SK-N-SH (cell line): Measurements from ENCODE around the gene RASSF8. TPM values are rescaled to one million over a fixed set of nuclear protein-coding genes. Genes with fewer than 3 reads are reported as not detected.

Experiments
- CTCF ChIA-PET: fragments of 300-600, 350-600 bp; formaldehyde crosslinking; extraction: SDS; loops from one replicate; lab custom pipeline; 2021; lab: Yijun Ruan, JAX
- POLR2A ChIA-PET: fragments of 350-600 bp; sonication (Branson Sonifier 250); formaldehyde crosslinking; extraction: SDS; loops from one replicate; lab custom pipeline; 2020; ENCODE audit warnings: antibody characterized with exemption, inconsistent platforms; lab: Yijun Ruan, JAX
- DNase-seq: peaks from one replicate; pipeline ENCODE4 v3.0.0; 2012
- H2AFZ ChIP-seq: fragments of 200-600 bp; sonication (generic); 2 replicates; pipeline ENCODE4 v1.8.1; 2016; ENCODE audit warnings: antibody characterized with exemption, mild to moderate bottlenecking, low read depth
- H3F3A ChIP-seq: fragments of 200-600 bp; sonication (generic); replicated peaks from 2 replicates; pipeline ENCODE3; 2016; ENCODE audit warnings: antibody characterized with exemption, mild to moderate bottlenecking; ENCODE audit not compliant: insufficient read depth
- H3K27ac ChIP-seq, 2 experiments: fragments of 200-500 bp in 1 of 2; fragments of 200-600 bp in 1 of 2; sonication (Bioruptor generic) in 1 of 2; sonication (generic), shearing (Covaris generic) in 1 of 2; 2 replicates each; pipeline versions ENCODE4 v1.5.1 to v1.6.1; 2014 to 2016; ENCODE audit warnings: low read depth in 2 of 2, inconsistent platforms in 1 of 2, low read length in 1 of 2, mild to moderate bottlenecking in 1 of 2, mixed read lengths in 1 of 2
- H3K27me3 ChIP-seq: fragments of 200-600 bp; sonication (generic), shearing (Covaris generic); 2 replicates; pipeline ENCODE4 v1.6.1; 2016; ENCODE audit warnings: mixed run types; ENCODE audit not compliant: insufficient read depth
- H3K36me3 ChIP-seq, 2 experiments: fragments of 200-500 bp in 1 of 2; fragments of 200-600 bp in 1 of 2; sonication (Bioruptor generic) in 1 of 2; sonication (generic) in 1 of 2; replicated peaks in 1 of 2; 2 replicates each; pipeline versions ENCODE3 to v1.5.1; 2014 to 2016; ENCODE audit warnings: low read length in 1 of 2, mild to moderate bottlenecking in 1 of 2; ENCODE audit not compliant: insufficient read depth in 2 of 2, control insufficient read depth in 1 of 2
- H3K4me1 ChIP-seq, 2 experiments: fragments of 200-500 bp in 1 of 2; fragments of 200-600 bp in 1 of 2; sonication (Bioruptor generic) in 1 of 2; sonication (generic), shearing (Covaris generic) in 1 of 2; 2 replicates each; pipeline versions ENCODE4 v1.5.1 to v1.6.1; 2014 to 2016; ENCODE audit warnings: low read depth in 1 of 2, low read length in 1 of 2, mixed run types in 1 of 2; ENCODE audit not compliant: insufficient read depth in 2 of 2, control insufficient read depth in 1 of 2
- H3K4me2 ChIP-seq: fragments of 200-600 bp; sonication (generic), shearing (Covaris generic); 2 replicates; pipeline ENCODE4 v1.6.1; 2017; ENCODE audit warnings: mixed run types
- H3K4me3 ChIP-seq, 2 experiments: fragments of 200-500 bp in 1 of 2; fragments of 200-600 bp in 1 of 2; sonication (Bioruptor generic) in 1 of 2; sonication (generic), shearing (Covaris generic) in 1 of 2; 2 replicates each; pipeline versions ENCODE4 v1.5.1 to v1.8.1; 2014 to 2016; ENCODE audit warnings: low read depth in 2 of 2, inconsistent platforms in 1 of 2, low read length in 1 of 2, mild to moderate bottlenecking in 1 of 2, mixed read lengths in 1 of 2, moderate library complexity in 1 of 2
- H3K79me2 ChIP-seq: fragments of 200-600 bp; sonication (generic); 2 replicates; pipeline ENCODE4 v1.8.1; 2017; ENCODE audit warnings: mild to moderate bottlenecking; ENCODE audit not compliant: insufficient read depth
- H3K9ac ChIP-seq: fragments of 200-600 bp; sonication (generic); 2 replicates; pipeline ENCODE4 v1.6.1; 2017; ENCODE audit warnings: mixed run types
- H3K9me2 ChIP-seq: fragments of 200-600 bp; sonication (generic); 2 replicates; pipeline ENCODE4 v1.6.1; 2017; ENCODE audit warnings: mixed run types
- H3K9me3 ChIP-seq: fragments of 200-600 bp; sonication (generic); 2 replicates; pipeline ENCODE4 v1.6.1; 2017; ENCODE audit warnings: mixed run types, mild to moderate bottlenecking, moderate library complexity
- H4K20me1 ChIP-seq: fragments of 200-600 bp; sonication (generic); 2 replicates; pipeline ENCODE4 v1.6.1; 2017; ENCODE audit warnings: mild to moderate bottlenecking, mixed run types; ENCODE audit not compliant: insufficient read depth
- CHD2 ChIP-seq: fragments of 150-350 bp; IDR thresholded peaks from 2 replicates; pipeline ENCODE4 v1.6.1; 2018; ENCODE audit warnings: low read length; ENCODE audit not compliant: partially characterized antibody
- ELF1 ChIP-seq: IDR thresholded peaks from 2 replicates; pipeline ENCODE4 v1.4.0; 2012
- EZH2phosphoT487 ChIP-seq: fragments of 200-600 bp; sonication (generic); IDR thresholded peaks from 2 replicates; pipeline ENCODE4 v1.6.1; 2017; ENCODE audit warnings: low read depth, mixed run types, mild to moderate bottlenecking, antibody characterized with exemption, moderate library complexity, borderline replicate concordance
- FOSL2 ChIP-seq: IDR thresholded peaks from 2 replicates; pipeline ENCODE4 v1.4.0; 2012; ENCODE audit warnings: low read depth, mild to moderate bottlenecking, moderate library complexity, borderline replicate concordance
- FOXM1 ChIP-seq: IDR thresholded peaks from 2 replicates; pipeline ENCODE4 v1.4.0; 2012; ENCODE audit warnings: low read depth, mild to moderate bottlenecking
- GABPA ChIP-seq: IDR thresholded peaks from 2 replicates; pipeline ENCODE4 v1.4.0; 2012; ENCODE audit warnings: low read depth, mild to moderate bottlenecking
- JUND ChIP-seq: IDR thresholded peaks from 2 replicates; pipeline ENCODE4 v1.4.0; 2012
- MXI1 ChIP-seq: IDR thresholded peaks from 2 replicates; pipeline ENCODE4 v1.6.1; 2012; ENCODE audit warnings: mild to moderate bottlenecking, low read depth, low read length, improper control_type of control experiment
- PBX3 ChIP-seq: IDR thresholded peaks from 2 replicates; pipeline ENCODE4; 2012
- RAD21 ChIP-seq: IDR thresholded peaks from 2 replicates; pipeline ENCODE4 v1.6.1; 2012; ENCODE audit warnings: mild to moderate bottlenecking, low read length
- RCOR1 ChIP-seq: fragments of 150-350 bp; IDR thresholded peaks from 2 replicates; pipeline ENCODE4 v1.6.1; 2017; ENCODE audit warnings: antibody characterized with exemption, low read length
- RFX5 ChIP-seq: IDR thresholded peaks from 2 replicates; pipeline ENCODE4 v1.6.1; 2012; ENCODE audit warnings: mild to moderate bottlenecking, improper control_type of control experiment, low read length
- RXRA ChIP-seq: IDR thresholded peaks from 2 replicates; pipeline ENCODE4 v1.4.0; 2012; ENCODE audit warnings: low read depth, mild to moderate bottlenecking, borderline replicate concordance
- SIN3A ChIP-seq: IDR thresholded peaks from 2 replicates; pipeline ENCODE4 v1.6.1; 2012; ENCODE audit warnings: low read depth, mild to moderate bottlenecking, low read length, moderate library complexity, borderline replicate concordance
- SMC3 ChIP-seq: IDR thresholded peaks from 2 replicates; pipeline ENCODE4 v1.6.1; 2012; ENCODE audit warnings: low read depth, low read length, improper control_type of control experiment
- TAF1 ChIP-seq: IDR thresholded peaks from 2 replicates; pipeline ENCODE4 v1.6.1; 2012; ENCODE audit warnings: low read depth, mild to moderate bottlenecking, low read length, moderate library complexity, borderline replicate concordance
- TCF12 ChIP-seq: IDR thresholded peaks from 2 replicates; pipeline ENCODE4 v1.4.0; 2012
- USF1 ChIP-seq: IDR thresholded peaks from 2 replicates; pipeline ENCODE4 v1.4.0; 2012; ENCODE audit warnings: low read depth, borderline replicate concordance
- YY1 ChIP-seq: IDR thresholded peaks from 2 replicates; pipeline ENCODE4 v1.4.0; 2012; ENCODE audit warnings: low read depth, mild to moderate bottlenecking
- ZBTB33 ChIP-seq: IDR thresholded peaks from 2 replicates; pipeline ENCODE4 v1.4.0; 2012; ENCODE audit warnings: low read depth, borderline replicate concordance
- WGBS: methylation state at CpG from one replicate; pipeline ENCODE4 v1.1.6; 2017; ENCODE audit warnings: low lambda C conversion rate; 5-methylcytosine and 5-hydroxymethylcytosine counted together
- polyA plus RNA-seq, 3 experiments: library from polyadenylated mRNA; depleted of rRNA; stranded (reverse); fragments of >200 nt; gene quantifications; 2 replicates each; pipeline ENCODE4 v1.2.3, GENCODE V29; 2012
- TF ChIP-seq, protein P1 (sequence below): IDR thresholded peaks from 2 replicates; pipeline ENCODE4 v1.6.1; 2012; ENCODE audit warnings: mild to moderate bottlenecking, low read depth, low read length, moderate library complexity
- TF ChIP-seq, protein P2 (sequence below): fragments of 150-350 bp; IDR thresholded peaks from 2 replicates; pipeline ENCODE4 v1.6.1; 2017; ENCODE audit warnings: antibody characterized with exemption, low read length, low read depth, borderline replicate concordance
- TF ChIP-seq, protein P3 (sequence below): fragments of 150-350 bp; IDR thresholded peaks from 2 replicates; pipeline ENCODE4 v1.6.1; 2016; ENCODE audit warnings: mild to moderate bottlenecking, low read depth, low read length

The RASSF8 gene
- polyA plus RNA-seq, 1 of the 3 experiments (the other 2 are of a cell fraction), result 15.3 TPM

GRCh38 chr12:26122681-26123481 is 164.4 kb downstream of the RASSF8 start:
- no peaks in the 10 kb centered on the region for H3K36me3 ChIP-seq
- H3K79me2 ChIP-seq, result peaks cover 23% of the 10 kb centered on the region
- no peaks in the 10 kb centered on the region for H3K27me3 ChIP-seq
- CTCF ChIA-PET, result interaction anchor here (0.7 to 10.1 kb wide), 25 partner anchors 8 to 687 kb away, joined by 3 to 64 read pairs (median 3); partner anchors contain the start of gene SSPN
- H3K4me3 ChIP-seq, result peak overlapping the region; percentile 65 to 80
- peaks cover 23% of the 10 kb centered on the region for H3F3A ChIP-seq
- H2AFZ ChIP-seq, result peak overlapping the region; percentile 45; the same call in 1 of the 2 replicates
- peaks cover 9 to 21% of the 10 kb centered on the region in 2 experiments; a peak in 3 of 4 replicates for H3K4me1 ChIP-seq
- 2% methylated on average over 28 of the region's 69 CpGs for WGBS
- H3K9me3 ChIP-seq, result no peaks in the 10 kb centered on the region
- H3K9me2 ChIP-seq, result no peaks in the 10 kb centered on the region
- peak; percentile 74 for DNase-seq
- H3K9ac ChIP-seq, result peak overlapping the region; percentile 97
- H3K4me2 ChIP-seq, result peak overlapping the region; percentile 98
- POLR2A ChIA-PET, result no interaction called here
- no peaks in the 10 kb centered on the region for H4K20me1 ChIP-seq
- H3K27ac ChIP-seq, result peak overlapping the region in 1 of 2 experiments; percentile 69; a peak in 2 of 4 replicates
- TF ChIP-seq ZBTB33 (no peak), CHD2 (no peak), SMC3 (0 out of 2 replicates have a peak, but pooled peaks have one; percentile 29), PBX3 (no peak), FOSL2 (no peak), RAD21 (peak; percentile 63), SIN3A (no peak), RXRA (no peak), GABPA (no peak), RFX5 (no peak), RCOR1 (no peak), MXI1 (peak; percentile 54), FOXM1 (no peak), EZH2phosphoT487 (no peak), TCF12 (peak; percentile 71), YY1 (no peak), JUND (no peak), ELF1 (no peak), USF1 (peak; percentile 67; the same call in 1 of the 2 replicates), TAF1 (no peak)
- TF ChIP-seq, protein P1, sequence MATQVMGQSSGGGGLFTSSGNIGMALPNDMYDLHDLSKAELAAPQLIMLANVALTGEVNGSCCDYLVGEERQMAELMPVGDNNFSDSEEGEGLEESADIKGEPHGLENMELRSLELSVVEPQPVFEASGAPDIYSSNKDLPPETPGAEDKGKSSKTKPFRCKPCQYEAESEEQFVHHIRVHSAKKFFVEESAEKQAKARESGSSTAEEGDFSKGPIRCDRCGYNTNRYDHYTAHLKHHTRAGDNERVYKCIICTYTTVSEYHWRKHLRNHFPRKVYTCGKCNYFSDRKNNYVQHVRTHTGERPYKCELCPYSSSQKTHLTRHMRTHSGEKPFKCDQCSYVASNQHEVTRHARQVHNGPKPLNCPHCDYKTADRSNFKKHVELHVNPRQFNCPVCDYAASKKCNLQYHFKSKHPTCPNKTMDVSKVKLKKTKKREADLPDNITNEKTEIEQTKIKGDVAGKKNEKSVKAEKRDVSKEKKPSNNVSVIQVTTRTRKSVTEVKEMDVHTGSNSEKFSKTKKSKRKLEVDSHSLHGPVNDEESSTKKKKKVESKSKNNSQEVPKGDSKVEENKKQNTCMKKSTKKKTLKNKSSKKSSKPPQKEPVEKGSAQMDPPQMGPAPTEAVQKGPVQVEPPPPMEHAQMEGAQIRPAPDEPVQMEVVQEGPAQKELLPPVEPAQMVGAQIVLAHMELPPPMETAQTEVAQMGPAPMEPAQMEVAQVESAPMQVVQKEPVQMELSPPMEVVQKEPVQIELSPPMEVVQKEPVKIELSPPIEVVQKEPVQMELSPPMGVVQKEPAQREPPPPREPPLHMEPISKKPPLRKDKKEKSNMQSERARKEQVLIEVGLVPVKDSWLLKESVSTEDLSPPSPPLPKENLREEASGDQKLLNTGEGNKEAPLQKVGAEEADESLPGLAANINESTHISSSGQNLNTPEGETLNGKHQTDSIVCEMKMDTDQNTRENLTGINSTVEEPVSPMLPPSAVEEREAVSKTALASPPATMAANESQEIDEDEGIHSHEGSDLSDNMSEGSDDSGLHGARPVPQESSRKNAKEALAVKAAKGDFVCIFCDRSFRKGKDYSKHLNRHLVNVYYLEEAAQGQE, result no peak
- TF ChIP-seq, protein P2, sequence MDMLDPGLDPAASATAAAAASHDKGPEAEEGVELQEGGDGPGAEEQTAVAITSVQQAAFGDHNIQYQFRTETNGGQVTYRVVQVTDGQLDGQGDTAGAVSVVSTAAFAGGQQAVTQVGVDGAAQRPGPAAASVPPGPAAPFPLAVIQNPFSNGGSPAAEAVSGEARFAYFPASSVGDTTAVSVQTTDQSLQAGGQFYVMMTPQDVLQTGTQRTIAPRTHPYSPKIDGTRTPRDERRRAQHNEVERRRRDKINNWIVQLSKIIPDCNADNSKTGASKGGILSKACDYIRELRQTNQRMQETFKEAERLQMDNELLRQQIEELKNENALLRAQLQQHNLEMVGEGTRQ, result no peak
- TF ChIP-seq, protein P3, sequence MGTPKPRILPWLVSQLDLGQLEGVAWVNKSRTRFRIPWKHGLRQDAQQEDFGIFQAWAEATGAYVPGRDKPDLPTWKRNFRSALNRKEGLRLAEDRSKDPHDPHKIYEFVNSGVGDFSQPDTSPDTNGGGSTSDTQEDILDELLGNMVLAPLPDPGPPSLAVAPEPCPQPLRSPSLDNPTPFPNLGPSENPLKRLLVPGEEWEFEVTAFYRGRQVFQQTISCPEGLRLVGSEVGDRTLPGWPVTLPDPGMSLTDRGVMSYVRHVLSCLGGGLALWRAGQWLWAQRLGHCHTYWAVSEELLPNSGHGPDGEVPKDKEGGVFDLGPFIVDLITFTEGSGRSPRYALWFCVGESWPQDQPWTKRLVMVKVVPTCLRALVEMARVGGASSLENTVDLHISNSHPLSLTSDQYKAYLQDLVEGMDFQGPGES, result no peak
